GM13976 (cell line): ENCODE measurements around the gene ZNF680.

ENCODE experiments used
- DNase-seq: peaks from one replicate; pipeline ENCODE4 v3.0.0; 2012; ENCODE audit warnings: low spot score
- CTCF ChIP-seq: IDR thresholded peaks from 2 replicates; pipeline ENCODE4 v1.5.1; 2012; ENCODE audit warnings: borderline replicate concordance, mild to moderate bottlenecking; ENCODE audit not compliant: insufficient read depth; ENCODE audit errors: extremely low read depth, missing control alignments, control extremely low read depth
- in situ Hi-C: fragments of 300-500 bp; cut with MboI; formaldehyde crosslinking; loops from one replicate; pipeline ENCODE4 v1.12.0; 2022; ENCODE audit warnings: low sequenced_read_pairs, mixed read lengths, inconsistent platforms; ENCODE audit not compliant: unreplicated experiment

The ZNF680 gene

GRCh38 chr7:64509583-64509982, 53.3 kb downstream of the ZNF680 start:
- DNase-seq: no peak
- in situ Hi-C loops: no loop called here
- TF ChIP-seq CTCF: no peak

GRCh38 chr7:64504581-64505120, 58.2 kb downstream of the ZNF680 start:
- in situ Hi-C loops: no loop called here
- TF ChIP-seq CTCF: no peak
- no peak for DNase-seq

- TF ChIP-seq CTCF: no peak
- in situ Hi-C loops: no loop called here
Observed at GRCh38 chr7:64498270-64498669, 64.6 kb downstream of the ZNF680 start.

GRCh38 chr7:64494912-64495461, 67.9 kb downstream of the ZNF680 start:
- no peak for DNase-seq
- no peak for TF ChIP-seq CTCF
- in situ Hi-C loops: no loop called here

More at GRCh38 chr7:64498270-64498669, 64.6 kb downstream of the ZNF680 start:
- no peak for DNase-seq

GRCh38 chr7:64485623-64486022, 77.2 kb downstream of the ZNF680 start:
- no peak for DNase-seq
- in situ Hi-C loops: no loop called here
- no peak for TF ChIP-seq CTCF
